Eye (tissue), 1 donor: ENCODE results near the gene IL26.
"Not testable (repeated sequence)": the region's sequence is repeated elsewhere in the genome, so short reads cannot be mapped to it uniquely, and the experiment has no call there.

Source experiments
- DNase-seq: peaks from one replicate; pipeline ENCODE4 v3.0.0-alpha.2; 2015

The IL26 gene

GRCh38 chr12:68190301-68190700 is 35.3 kb downstream of the IL26 start:
- DNase-seq = no peak

GRCh38 chr12:68189821-68190242 is 35.8 kb downstream of the IL26 start:
- no peak for DNase-seq

GRCh38 chr12:68185598-68185997 is 40.0 kb downstream of the IL26 start:
- DNase-seq = no peak

GRCh38 chr12:68180792-68181744 is 44.5 kb downstream of the IL26 start:
- peak; percentile 44 for DNase-seq

- DNase-seq = no peak
Measured at GRCh38 chr12:68178774-68179439, 46.7 kb downstream of the IL26 start.

- DNase-seq = no peak
Measured at GRCh38 chr12:68178184-68178583, 47.4 kb downstream of the IL26 start.

- no peak for DNase-seq
Measured at GRCh38 chr12:68177562-68177961, 48.0 kb downstream of the IL26 start.

GRCh38 chr12:68176257-68176656 is 49.4 kb downstream of the IL26 start:
- DNase-seq = no peak

- no peak for DNase-seq
Measured at GRCh38 chr12:68175557-68176061, 50.0 kb downstream of the IL26 start.

- not testable (repeated sequence) for DNase-seq
Measured at GRCh38 chr12:68174761-68175160, 50.8 kb downstream of the IL26 start.

- DNase-seq = no peak
Measured at GRCh38 chr12:68173792-68174191, 51.8 kb downstream of the IL26 start.

- DNase-seq = no peak
Measured at GRCh38 chr12:68170726-68171125, 54.9 kb downstream of the IL26 start.

GRCh38 chr12:68169213-68169889 is 56.3 kb downstream of the IL26 start:
- DNase-seq = no peak

- no peak for DNase-seq
Measured at GRCh38 chr12:68166317-68166831, 59.2 kb downstream of the IL26 start.

- no peak for DNase-seq
Measured at GRCh38 chr12:68163560-68164081, 62.0 kb downstream of the IL26 start.

GRCh38 chr12:68162374-68162773 is 63.2 kb downstream of the IL26 start:
- DNase-seq = no peak

- no peak for DNase-seq
Measured at GRCh38 chr12:68159681-68160304, 65.8 kb downstream of the IL26 start, which contains the start of gene IFNG. IFNG (minus strand) TSS chr12:68159740; CDS start chr12:68159615, 125 bp downstream.

GRCh38 chr12:68158432-68158831 is 67.2 kb downstream of the IL26 start:
- no peak for DNase-seq

- no peak for DNase-seq
Measured at GRCh38 chr12:68157380-68157779, 68.2 kb downstream of the IL26 start.

- no peak for DNase-seq
Measured at GRCh38 chr12:68156636-68157035, 69.0 kb downstream of the IL26 start.

- DNase-seq = peak; percentile 27
Measured at GRCh38 chr12:68154779-68155178, 70.8 kb downstream of the IL26 start.
